HepG2 (cell line): ENCODE data around the gene ITGAV.

Experiments
- PAWR ChIP-seq: sonication (generic); formaldehyde crosslinking; IDR thresholded peaks from 2 replicates; pipeline ENCODE4 v1.4.0; 2020; ENCODE audit warnings: missing genetic modification reagents, mild to moderate bottlenecking, borderline replicate concordance
- ZFYVE20 ChIP-seq: sonication (generic); formaldehyde crosslinking; IDR thresholded peaks from 2 replicates; pipeline ENCODE4 v1.8.0; 2023; ENCODE audit warnings: low read depth, mild to moderate bottlenecking, moderate library complexity, missing genetic modification reagents, borderline replicate concordance
- ZNF263 ChIP-seq: sonication (generic); formaldehyde crosslinking; IDR thresholded peaks from 2 replicates; pipeline ENCODE4 v1.4.0; 2020; ENCODE audit warnings: missing genetic modification reagents
- ZNF274 ChIP-seq: sonication (generic); formaldehyde crosslinking; IDR thresholded peaks from 2 replicates; pipeline ENCODE4 v1.5.1; 2020; ENCODE audit warnings: mild to moderate bottlenecking, missing genetic modification reagents
- TF ChIP-seq, protein P1 (sequence below): sonication (generic); formaldehyde crosslinking; IDR thresholded peaks from 2 replicates; pipeline ENCODE4 v1.5.0; 2020; ENCODE audit warnings: missing genetic modification reagents

DNA sequence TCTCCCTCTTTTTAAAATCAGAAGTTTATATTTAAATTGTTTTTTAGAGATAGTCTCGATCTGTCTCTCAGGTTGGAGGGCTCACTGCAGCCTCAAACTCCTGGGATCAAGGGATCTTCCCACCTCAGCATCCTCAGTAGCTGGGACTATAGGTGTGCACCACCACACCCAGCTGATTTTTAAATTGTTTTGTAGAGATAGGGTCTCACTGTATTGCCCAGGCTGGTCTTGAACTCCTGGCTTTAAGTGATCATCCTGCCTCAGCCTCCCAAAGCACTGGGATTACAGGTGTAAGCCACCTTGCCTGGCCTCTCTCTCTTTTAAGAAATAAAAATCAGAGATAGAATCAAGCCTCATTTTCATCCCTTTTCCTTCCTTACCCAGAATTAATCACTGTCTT is 126.1 kb downstream of the ITGAV start:
- TF ChIP-seq ZNF274 (CRISPR knock-in tag) (no peak), PAWR (no peak), ZFYVE20 (CRISPR knock-in tag) (no peak), ZNF263 (CRISPR knock-in tag) (no peak)
- TF ChIP-seq, protein P1, sequence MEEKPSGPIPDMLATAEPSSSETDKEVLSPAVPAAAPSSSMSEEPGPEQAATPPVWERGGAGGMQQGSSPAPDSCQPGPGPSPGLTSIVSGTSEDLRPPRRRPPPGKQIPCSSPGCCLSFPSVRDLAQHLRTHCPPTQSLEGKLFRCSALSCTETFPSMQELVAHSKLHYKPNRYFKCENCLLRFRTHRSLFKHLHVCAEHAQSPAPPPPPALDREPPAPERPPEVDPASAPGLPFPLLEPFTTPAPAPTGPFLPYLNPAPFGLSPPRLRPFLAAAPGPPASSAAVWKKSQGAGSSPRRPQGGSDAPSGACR (CRISPR knock-in tag) = no peak
